Heart right ventricle (tissue), 16 donors: Measurements from ENCODE around the gene NRXN3. TPM values are rescaled to one million over a fixed set of nuclear protein-coding genes. Genes with fewer than 3 reads are reported as not detected.
A peak's percentile ranks its signal among the peaks of the same experiment; 100 is the strongest.

Experiments
- ATAC-seq, 8 donors: fragments of 200-7000 bp; cut with Tn5 transposase; one replicate each; pipeline ENCODE4 v1.9.1; 2020; ENCODE audit warnings: mild to moderate bottlenecking in 8 of 8, moderate library complexity in 8 of 8, moderate number of reproducible peaks in 1 of 8
- DNase-seq, 2 donors: peaks; one replicate each; pipeline ENCODE4 v3.0.0-alpha.2; 2020
- H3K27ac ChIP-seq, 10 donors: fragments of 200-600 bp; sonication (generic) in 2 of 10; one replicate each; pipeline versions ENCODE4 v1.5.0 to v1.8.0; 2020 to 2022; ENCODE audit warnings: mild to moderate bottlenecking in 3 of 10
- H3K27me3 ChIP-seq, 7 donors: fragments of 200-600 bp; one replicate each; pipeline ENCODE4 v1.8.0; 2021 to 2022; ENCODE audit warnings: mild to moderate bottlenecking in 2 of 7
- H3K36me3 ChIP-seq, 9 donors: fragments of 200-600 bp; sonication (generic) in 1 of 9; one replicate each; pipeline versions ENCODE4 v1.5.0 to v1.8.0; 2020 to 2022; ENCODE audit warnings: mild to moderate bottlenecking in 2 of 9
- H3K4me1 ChIP-seq, 9 donors: fragments of 200-600 bp; sonication (generic) in 1 of 9; one replicate each; pipeline versions ENCODE4 v1.5.0 to v1.8.0; 2020 to 2022; ENCODE audit warnings: mild to moderate bottlenecking in 4 of 9
- H3K4me3 ChIP-seq, 10 donors: fragments of 200-600 bp; sonication (generic) in 2 of 10; one replicate each; pipeline versions ENCODE4 v1.5.0 to v1.8.0; 2020 to 2022; ENCODE audit warnings: mild to moderate bottlenecking in 7 of 10, moderate library complexity in 2 of 10
- H3K9me3 ChIP-seq, 11 donors: fragments of 200-600 bp in 10 of 11; sonication (generic) in 2 of 11; one replicate each; pipeline versions ENCODE4 v1.5.0 to v1.8.0; 2013 to 2022; ENCODE audit warnings: mild to moderate bottlenecking in 2 of 11, control low read depth in 1 of 11, moderate library complexity in 1 of 11
- CTCF ChIP-seq, 9 donors: fragments of 200-600 bp; sonication (generic) in 2 of 9; IDR thresholded peaks; one replicate each; pipeline versions ENCODE4 v1.5.0 to v1.8.0; 2021 to 2022; ENCODE audit warnings: antibody characterized with exemption in 9 of 9, mild to moderate bottlenecking in 5 of 9, moderate library complexity in 1 of 9
- WGBS, 2 donors: extraction: QIAGEN DNeasy Blood & Tissue Kit; methylation state at CpG; one replicate each; pipeline ENCODE4 v1.1.7; 2013; ENCODE audit warnings: inconsistent platforms in 1 of 2; 5-methylcytosine and 5-hydroxymethylcytosine counted together
- intact Hi-C, 10 donors: fragments of 100-400 bp; cut with DNase I; formaldehyde crosslinking; loops; one replicate each; pipeline versions ENCODE4 v1.11.1 to v1.14.2; 2022
- polyA plus RNA-seq, 2 donors: library from polyadenylated mRNA; stranded (reverse); fragments of 200-250 nt; gene quantifications; one replicate each; pipeline ENCODE4 v1.2.3, GENCODE V29; 2013
- total RNA-seq, 10 donors: library from RNA; stranded (reverse); fragmentation: NEBNext Ultra II Directional in 3 of 10; extraction: Animal tissue kit (Norgen Biotek cat#: 25700) in 3 of 10; gene quantifications; one replicate each; pipeline versions ENCODE4 v1.2.1 to v1.2.4, GENCODE V29; 2021 to 2023
- donor health status: Arrhythmogenic right ventricular cardiomyopathy.
- donor health status: ischemic (EF 13 %, LVEDD 7.1; RV severe dilation, severe dysfunction).
- donor health status: healthy with polysubstance abuse.
- donor health status: DM: no; HTN: yes; CAD: no.
- donor health status: DM: no; HTN: no; CAD: no.
- donor health status: ischemic (EF 25% LVEDD 6.9; RV normal size, moderate dysfunction).
- donor health status: ischemic (EF 25% LVEDD 5.7; RV mildly dilated, moderate dysfunction).
- donor health status: healthy.
- donor health status: DM: yes; HTN: yes; CAD: no.
- donor health status: Ischemic cardiomyopathy.
- donor health status: ischemic (EF 35%, LVEDD 5.7; RV mildly dilated, moderate dysfunction).
- donor health status: nonischemic (EF 11% LVEDD 7.7; RV severe dilation, severe dysfunction).
- donor health status: DM: yes; HTN: yes; CAD: no.
- donor health status: PGD.
- donor health status: ischemic (EF 29% LVEDD 5.4; RV normal size, mild dysfunction).
- donor health status: nonischemic (EF 23%, LVEDD 6.1; RV moderate dilation, normal function).

The NRXN3 gene
- total and polyA plus RNA-seq, 12 donors, result 0.23 to 1.8 (median 0.87) TPM

- intact Hi-C loops, result no loop called here
- no peak for ATAC-seq
- Histone ChIP-seq H3K27me3 (peaks cover 0 to 37% (median 5%) of the 10 kb centered on the region in 7 donors), H3K9me3 (no peaks in the 10 kb centered on the region), H3K36me3 (no peaks in the 10 kb centered on the region), H3K4me3 (no peak overlapping the region), H3K27ac (no peak overlapping the region), H3K4me1 (no peaks in the 10 kb centered on the region)
- no peak for DNase-seq
- TF ChIP-seq CTCF (IDR thresholded peaks at IDR 0.05), result no peak
Measured at GRCh38 chr14:79271122-79271521, 1100.9 kb downstream of the NRXN3 start.

- DNase-seq (no peak), ATAC-seq (no peak)
- H3K36me3 ChIP-seq, result no peaks in the 10 kb centered on the region
- peaks cover 0 to 73% (median 41%) of the 10 kb centered on the region in 7 donors for H3K27me3 ChIP-seq
- intact Hi-C loops, result no loop called here
- no peak for TF ChIP-seq CTCF (IDR thresholded peaks at IDR 0.05)
- H3K9me3 ChIP-seq, result no peaks in the 10 kb centered on the region
- no peak overlapping the region for H3K4me3 ChIP-seq
- peaks cover 0 to 18% (median 14%) of the 10 kb centered on the region in 9 donors for H3K4me1 ChIP-seq
- H3K27ac ChIP-seq, result no peak overlapping the region
- 56 to 78% methylated on average over 2 of the region's 2 CpGs for WGBS, 2 donors
Measured at GRCh38 chr14:79274641-79275291, 1104.6 kb downstream of the NRXN3 start.

- H3K27ac ChIP-seq, result no peak overlapping the region
Measured at GRCh38 chr14:79275292-79275655, 1105.1 kb downstream of the NRXN3 start.

GRCh38 chr14:79278286-79278797 is 1108.2 kb downstream of the NRXN3 start:
- H3K9me3 ChIP-seq, result no peaks in the 10 kb centered on the region
- H3K27ac ChIP-seq, result no peak overlapping the region
- ATAC-seq (no peak), DNase-seq (peak in 1 of 2 donors; percentile 7)
- 13 to 14% methylated on average over 18 of the region's 18 CpGs for WGBS, 2 donors
- H3K4me3 ChIP-seq, result peak overlapping the region; percentile 18 to 56 (median 49)
- H3K27me3 ChIP-seq, result peaks cover 0 to 88% (median 59%) of the 10 kb centered on the region in 7 donors
- no peaks in the 10 kb centered on the region for H3K36me3 ChIP-seq
- intact Hi-C loops, result no loop called here
- no peak for TF ChIP-seq CTCF (IDR thresholded peaks at IDR 0.05)
- peaks cover 0 to 22% (median 14%) of the 10 kb centered on the region in 9 donors for H3K4me1 ChIP-seq

More at GRCh38 chr14:79275292-79275655, 1105.1 kb downstream of the NRXN3 start:
- TF ChIP-seq CTCF (IDR thresholded peaks at IDR 0.05), result no peak
- Histone ChIP-seq H3K27me3 (peaks cover 0 to 78% (median 47%) of the 10 kb centered on the region in 7 donors), H3K4me3 (no peak overlapping the region), H3K4me1 (peaks cover 0 to 22% (median 14%) of the 10 kb centered on the region in 9 donors), H3K9me3 (no peaks in the 10 kb centered on the region), H3K36me3 (no peaks in the 10 kb centered on the region)
- intact Hi-C loops, result no loop called here
- DNase-seq, result no peak
- ATAC-seq, result no peak
- WGBS, 2 donors, result 62 to 75% methylated on average over 4 of the region's 4 CpGs
